ENCODE data around the gene TTI1. TPM values are rescaled to one million over a fixed set of nuclear protein-coding genes. Genes with fewer than 3 reads are reported as not detected.

Gene TTI1
- total and polyA plus RNA-seq, 2 of the 13 experiments (the other 11 are each of a cell fraction or from before 2014, with no cell fraction given), result 22.9 to 39.8 TPM

GRCh38 chr20:37940858-37941257 is 92.4 kb downstream of the TTI1 start:
- DNase-seq (ENCODE audit: low spot score) (no peak), FAIRE-seq (no peak), ATAC-seq (no peak)
- BruUV-seq (replicated peaks), result no TSS peak
- POLR2A ChIA-PET, result interaction anchor here (1.1 kb wide), 1 partner anchor 45 kb away, joined by 4 read pairs; no protein-coding TSS in a partner anchor
- H3K27me3 ChIP-seq (ENCODE audit: control insufficient read depth in 1 of 2, insufficient read depth in 2 of 2, low read length in 2 of 2), result peaks cover 8 to 9% of the 10 kb centered on the region in 2 experiments; a peak in 3 of 5 replicates
- no peaks in the 10 kb centered on the region for H3K9me3 ChIP-seq (ENCODE audit: low read length)
- no peak overlapping the region for H2AFZ ChIP-seq (ENCODE audit: low read length)
- H3K9ac ChIP-seq (ENCODE audit: insufficient read depth, low read depth, low read length), result no peak overlapping the region
- in situ Hi-C loops (cut with HindIII; ENCODE audit: extremely low pct_ligation_motif_present, low pct_unique_long_range_greater_than_20kb), result no loop called here
- 31% methylated on average over 6 of the region's 6 CpGs for WGBS (ENCODE audit: low lambda C conversion rate)
- no peaks in the 10 kb centered on the region for H3K79me2 ChIP-seq (ENCODE audit: insufficient read depth, low read length)
- H3K4me3 ChIP-seq (replicated peaks in 1 of 3; ENCODE audit: insufficient read depth in 1 of 3, low read depth in 2 of 3, low read length in 3 of 3), result no peak overlapping the region
- peaks cover 14% of the 10 kb centered on the region for H3K4me1 ChIP-seq (ENCODE audit: insufficient read depth, low read length)
- no peaks in the 10 kb centered on the region for H4K20me1 ChIP-seq (ENCODE audit: insufficient read depth, low read length)
- TF ChIP-seq PREB (CRISPR knock-in tag; IDR thresholded peaks at IDR 0.05) (no peak), TGIF2 (CRISPR knock-in tag; IDR thresholded peaks at IDR 0.05) (0 out of 2 replicates have a peak, but pooled peaks have one; percentile 6), ZC3H13 (CRISPR knock-in tag; IDR thresholded peaks at IDR 0.05) (no peak)
- TF ChIP-seq, protein P1, sequence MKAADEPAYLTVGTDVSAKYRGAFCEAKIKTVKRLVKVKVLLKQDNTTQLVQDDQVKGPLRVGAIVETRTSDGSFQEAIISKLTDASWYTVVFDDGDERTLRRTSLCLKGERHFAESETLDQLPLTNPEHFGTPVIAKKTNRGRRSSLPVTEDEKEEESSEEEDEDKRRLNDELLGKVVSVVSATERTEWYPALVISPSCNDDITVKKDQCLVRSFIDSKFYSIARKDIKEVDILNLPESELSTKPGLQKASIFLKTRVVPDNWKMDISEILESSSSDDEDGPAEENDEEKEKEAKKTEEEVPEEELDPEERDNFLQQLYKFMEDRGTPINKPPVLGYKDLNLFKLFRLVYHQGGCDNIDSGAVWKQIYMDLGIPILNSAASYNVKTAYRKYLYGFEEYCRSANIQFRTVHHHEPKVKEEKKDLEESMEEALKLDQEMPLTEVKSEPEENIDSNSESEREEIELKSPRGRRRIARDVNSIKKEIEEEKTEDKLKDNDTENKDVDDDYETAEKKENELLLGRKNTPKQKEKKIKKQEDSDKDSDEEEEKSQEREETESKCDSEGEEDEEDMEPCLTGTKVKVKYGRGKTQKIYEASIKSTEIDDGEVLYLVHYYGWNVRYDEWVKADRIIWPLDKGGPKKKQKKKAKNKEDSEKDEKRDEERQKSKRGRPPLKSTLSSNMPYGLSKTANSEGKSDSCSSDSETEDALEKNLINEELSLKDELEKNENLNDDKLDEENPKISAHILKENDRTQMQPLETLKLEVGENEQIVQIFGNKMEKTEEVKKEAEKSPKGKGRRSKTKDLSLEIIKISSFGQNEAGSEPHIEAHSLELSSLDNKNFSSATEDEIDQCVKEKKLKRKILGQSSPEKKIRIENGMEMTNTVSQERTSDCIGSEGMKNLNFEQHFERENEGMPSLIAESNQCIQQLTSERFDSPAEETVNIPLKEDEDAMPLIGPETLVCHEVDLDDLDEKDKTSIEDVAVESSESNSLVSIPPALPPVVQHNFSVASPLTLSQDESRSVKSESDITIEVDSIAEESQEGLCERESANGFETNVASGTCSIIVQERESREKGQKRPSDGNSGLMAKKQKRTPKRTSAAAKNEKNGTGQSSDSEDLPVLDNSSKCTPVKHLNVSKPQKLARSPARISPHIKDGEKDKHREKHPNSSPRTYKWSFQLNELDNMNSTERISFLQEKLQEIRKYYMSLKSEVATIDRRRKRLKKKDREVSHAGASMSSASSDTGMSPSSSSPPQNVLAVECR (CRISPR knock-in tag; IDR thresholded peaks at IDR 0.05; ENCODE audit: borderline replicate concordance), result 0 out of 2 replicates have a peak, but pooled peaks have one; percentile 22
- CTCF ChIA-PET (ENCODE audit: low intra/inter-chr PET ratio, low total read pairs), result interaction anchor here (1.1 to 2.6 kb wide), 2 partner anchors 52 to 282 kb away, joined by 4 to 19 read pairs; no protein-coding TSS in a partner anchor
- H3K36me3 ChIP-seq (replicated peaks in 1 of 2; ENCODE audit: control insufficient read depth in 1 of 2, insufficient read depth in 2 of 2, low read length in 2 of 2), result no peaks in the 10 kb centered on the region
- intact Hi-C loops (cut with micrococcal nuclease; ENCODE audit: unreplicated experiment), result loop anchor here (1.0 to 5.0 kb wide), 2 partner anchors 52 to 281 kb away; no protein-coding TSS in a partner anchor
- H3K27ac ChIP-seq (ENCODE audit: extremely low read length, insufficient read depth, low read length), result no peak overlapping the region
- no peak overlapping the region for H3K4me2 ChIP-seq (ENCODE audit: low read depth, low read length)

All from HepG2 (cell line).